Astrocyte (in vitro differentiated cells and primary cell): ENCODE measurements around the gene ZFR2.

ENCODE experiments used
- EZH2 ChIP-seq: IDR thresholded peaks from 2 replicates; pipeline ENCODE4 v1.6.1; 2012; ENCODE audit warnings: mild to moderate bottlenecking, low read length, inconsistent platforms; ENCODE audit not compliant: insufficient read depth
- TF ChIP-seq, protein P1 (sequence below): IDR thresholded peaks from 2 replicates; pipeline ENCODE4 v1.5.1; 2011; ENCODE audit warnings: low read depth, mild to moderate bottlenecking, inconsistent platforms, low read length, moderate library complexity; ENCODE audit not compliant: insufficient read depth

DNA sequence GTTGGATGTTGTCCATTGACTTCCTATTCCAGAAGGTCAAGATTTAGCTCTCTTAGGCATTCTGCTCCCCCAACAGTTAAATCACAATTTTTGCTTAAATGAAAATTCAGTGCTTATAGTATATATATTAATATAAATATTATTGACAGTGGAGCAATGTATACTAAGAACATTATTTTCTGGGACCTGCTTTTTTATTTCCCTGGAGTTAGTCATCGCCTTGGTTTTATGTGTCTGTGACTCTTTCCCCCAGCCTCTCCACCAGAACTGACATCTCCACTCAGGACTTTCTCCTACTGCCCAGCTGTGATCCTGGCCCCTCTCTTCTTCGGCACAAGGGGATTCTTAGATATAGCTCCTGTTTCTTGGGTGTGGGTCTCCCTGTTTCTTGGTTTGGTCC lies 72.5 kb downstream of the ZFR2 start:
- TF ChIP-seq, protein P1, sequence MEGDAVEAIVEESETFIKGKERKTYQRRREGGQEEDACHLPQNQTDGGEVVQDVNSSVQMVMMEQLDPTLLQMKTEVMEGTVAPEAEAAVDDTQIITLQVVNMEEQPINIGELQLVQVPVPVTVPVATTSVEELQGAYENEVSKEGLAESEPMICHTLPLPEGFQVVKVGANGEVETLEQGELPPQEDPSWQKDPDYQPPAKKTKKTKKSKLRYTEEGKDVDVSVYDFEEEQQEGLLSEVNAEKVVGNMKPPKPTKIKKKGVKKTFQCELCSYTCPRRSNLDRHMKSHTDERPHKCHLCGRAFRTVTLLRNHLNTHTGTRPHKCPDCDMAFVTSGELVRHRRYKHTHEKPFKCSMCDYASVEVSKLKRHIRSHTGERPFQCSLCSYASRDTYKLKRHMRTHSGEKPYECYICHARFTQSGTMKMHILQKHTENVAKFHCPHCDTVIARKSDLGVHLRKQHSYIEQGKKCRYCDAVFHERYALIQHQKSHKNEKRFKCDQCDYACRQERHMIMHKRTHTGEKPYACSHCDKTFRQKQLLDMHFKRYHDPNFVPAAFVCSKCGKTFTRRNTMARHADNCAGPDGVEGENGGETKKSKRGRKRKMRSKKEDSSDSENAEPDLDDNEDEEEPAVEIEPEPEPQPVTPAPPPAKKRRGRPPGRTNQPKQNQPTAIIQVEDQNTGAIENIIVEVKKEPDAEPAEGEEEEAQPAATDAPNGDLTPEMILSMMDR, result no peak
- TF ChIP-seq EZH2, result no peak
